Karpas-422 (cell line): Measurements from ENCODE around the gene FTH1. TPM values are rescaled to one million over a fixed set of nuclear protein-coding genes. Genes with fewer than 3 reads are reported as not detected.
A peak's percentile ranks its signal among the peaks of the same experiment; 100 is the strongest.

ENCODE experiments used
- DNase-seq: peaks from one replicate; pipeline ENCODE4 v3.0.0-alpha.2; 2015
- H2AFZ ChIP-seq: fragments of 200-600 bp; sonication (generic); 2 replicates; pipeline ENCODE4 v1.6.1; 2014; ENCODE audit warnings: antibody characterized with exemption, low read length, mixed read lengths
- H3K27ac ChIP-seq: fragments of 200-600 bp; sonication (generic); 2 replicates; pipeline ENCODE4 v1.5.1; 2014; ENCODE audit warnings: mild to moderate bottlenecking, low read length, moderate library complexity
- H3K27me3 ChIP-seq: fragments of 200-600 bp; sonication (generic); 2 replicates; pipeline ENCODE4 v1.6.1; 2014; ENCODE audit warnings: low read length, mixed read lengths
- H3K36me3 ChIP-seq: fragments of 200-600 bp; sonication (generic); 2 replicates; pipeline ENCODE4 v1.6.1; 2014; ENCODE audit warnings: low read length, mixed read lengths; ENCODE audit not compliant: insufficient read depth
- H3K4me1 ChIP-seq: fragments of 200-600 bp; sonication (generic); 2 replicates; pipeline ENCODE4 v1.6.1; 2014; ENCODE audit warnings: mild to moderate bottlenecking, low read length, mixed read lengths
- H3K4me2 ChIP-seq: fragments of 200-600 bp; sonication (generic); 2 replicates; pipeline ENCODE4 v1.6.1; 2014; ENCODE audit warnings: low read length, low read depth, mild to moderate bottlenecking; ENCODE audit not compliant: poor library complexity, severe bottlenecking
- H3K4me3 ChIP-seq: fragments of 200-600 bp; sonication (generic); 2 replicates; pipeline ENCODE4 v1.5.1; 2014; ENCODE audit warnings: mild to moderate bottlenecking, antibody characterized with exemption, low read length, mixed read lengths
- H3K79me2 ChIP-seq: fragments of 200-600 bp; sonication (generic); 2 replicates; pipeline ENCODE4 v1.6.1; 2014; ENCODE audit warnings: mild to moderate bottlenecking, low read length, mixed read lengths
- H3K9ac ChIP-seq: fragments of 200-600 bp; sonication (generic); 2 replicates; pipeline ENCODE4 v1.6.0; 2014; ENCODE audit warnings: low read length
- H3K9me2 ChIP-seq: fragments of 200-600 bp; sonication (generic), shearing (Covaris generic); replicated peaks from 2 replicates; pipeline ENCODE4 v1.6.0; 2014; ENCODE audit warnings: mild to moderate bottlenecking, low read length, moderate library complexity; ENCODE audit not compliant: insufficient read depth
- H3K9me3 ChIP-seq: fragments of 300-700, 200-600 bp; sonication (generic); 2 replicates; pipeline ENCODE4 v1.6.1; 2014; ENCODE audit warnings: low read length, mixed read lengths
- H4K20me1 ChIP-seq: fragments of 200-600 bp; sonication (generic); 2 replicates; pipeline ENCODE4 v1.6.1; 2014; ENCODE audit warnings: mild to moderate bottlenecking, antibody characterized with exemption, low read length, low read depth; ENCODE audit not compliant: insufficient read depth
- total RNA-seq: library from RNA; depleted of rRNA; stranded (reverse); fragments of >200 nt; shearing (Covaris generic); gene quantifications from 2 replicates; pipeline ENCODE4 v1.2.3, GENCODE V29; 2014; ENCODE audit warnings: low replicate concordance

FTH1 gene
- total RNA-seq, 1 experiment from 2014 or later = 392 TPM

DNA sequence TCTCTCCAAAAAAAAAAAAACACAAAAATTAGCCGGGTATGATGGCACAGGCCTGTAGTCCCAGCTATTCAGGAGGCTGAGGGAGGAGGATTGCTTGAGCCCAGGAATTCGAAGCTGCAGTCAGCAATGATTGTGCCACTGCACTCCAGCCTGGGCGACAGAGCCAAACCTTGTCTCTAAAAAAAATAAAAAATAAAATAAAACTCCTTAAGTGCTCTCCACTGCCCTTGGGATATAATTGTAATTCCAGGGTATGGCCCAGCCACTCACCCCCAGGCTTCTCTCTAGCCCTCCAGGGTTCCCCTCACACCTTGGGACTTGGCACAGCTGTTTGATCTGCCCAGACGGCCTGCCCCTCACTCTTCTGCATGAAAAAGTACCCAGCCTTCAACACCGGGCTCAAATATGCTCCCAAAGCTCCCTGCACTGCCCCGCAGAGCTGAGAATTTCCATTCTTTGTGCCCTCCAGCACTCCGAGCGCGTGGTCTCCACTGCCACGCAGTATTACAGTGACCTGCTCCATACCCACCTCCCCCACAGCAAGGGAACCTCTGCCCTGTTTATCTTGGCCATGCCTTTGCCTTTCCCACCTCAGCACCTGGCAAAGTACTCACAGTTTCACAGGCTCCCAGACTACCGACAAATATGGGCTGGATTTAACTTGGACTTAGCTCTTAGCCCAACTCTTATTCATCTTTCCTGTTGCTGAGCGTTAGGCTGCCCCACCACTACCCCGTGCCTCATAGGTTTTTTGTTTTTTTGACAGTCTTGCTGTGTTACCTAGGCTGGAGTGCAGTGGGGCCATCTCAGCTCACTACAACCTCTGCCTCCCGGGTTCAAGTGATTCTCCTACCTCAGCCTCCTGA lies 7.6 kb upstream of the FTH1 start:
- no peaks in the 10 kb centered on the region for H4K20me1 ChIP-seq
- no peak for DNase-seq
- no peaks in the 10 kb centered on the region for H3K9me3 ChIP-seq
- no peaks in the 10 kb centered on the region for H3K9me2 ChIP-seq
- H3K4me3 ChIP-seq = no peak overlapping the region
- no peaks in the 10 kb centered on the region for H3K36me3 ChIP-seq
- no peak overlapping the region for H3K27ac ChIP-seq
- H3K4me1 ChIP-seq = peaks cover 13% of the 10 kb centered on the region
- H3K4me2 ChIP-seq = no peak overlapping the region
- no peak overlapping the region for H2AFZ ChIP-seq
- H3K79me2 ChIP-seq = no peaks in the 10 kb centered on the region
- H3K27me3 ChIP-seq = no peaks in the 10 kb centered on the region
- H3K9ac ChIP-seq = no peak overlapping the region

DNA sequence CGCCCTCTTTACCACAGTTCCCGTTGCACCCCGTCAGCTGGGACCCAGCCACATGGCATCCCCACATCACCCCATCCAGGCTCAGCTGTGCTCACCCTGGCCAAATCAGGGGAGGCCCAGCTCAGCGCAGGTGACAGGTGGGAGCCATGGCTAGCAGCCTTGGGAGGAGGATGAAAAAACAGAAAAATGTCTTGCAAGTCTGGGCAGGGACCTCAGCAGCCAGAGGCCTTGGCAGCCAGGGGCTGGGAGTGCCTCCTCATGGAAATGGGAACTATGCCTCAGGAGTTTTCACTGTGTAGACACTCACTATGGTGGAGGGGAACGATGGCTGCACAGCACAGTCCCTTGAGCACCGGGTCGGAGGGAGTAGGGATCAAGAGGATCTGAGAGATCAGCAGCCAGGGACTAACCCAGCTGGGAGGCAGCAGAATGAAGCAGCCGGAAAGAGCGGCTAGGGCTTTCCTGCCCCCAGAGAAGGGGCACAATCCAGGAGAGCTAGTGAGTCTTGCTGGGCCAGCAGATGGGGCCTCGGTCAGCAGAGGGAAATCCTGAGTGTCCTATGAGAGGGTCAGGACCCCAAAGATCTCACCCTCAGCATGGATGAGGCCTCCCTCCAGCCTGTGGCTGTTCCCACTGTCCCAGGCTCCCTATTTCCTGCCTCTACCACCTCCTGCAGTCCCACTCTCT lies 6.2 kb upstream of the FTH1 start:
- no peak overlapping the region for H2AFZ ChIP-seq
- DNase-seq = no peak

DNA sequence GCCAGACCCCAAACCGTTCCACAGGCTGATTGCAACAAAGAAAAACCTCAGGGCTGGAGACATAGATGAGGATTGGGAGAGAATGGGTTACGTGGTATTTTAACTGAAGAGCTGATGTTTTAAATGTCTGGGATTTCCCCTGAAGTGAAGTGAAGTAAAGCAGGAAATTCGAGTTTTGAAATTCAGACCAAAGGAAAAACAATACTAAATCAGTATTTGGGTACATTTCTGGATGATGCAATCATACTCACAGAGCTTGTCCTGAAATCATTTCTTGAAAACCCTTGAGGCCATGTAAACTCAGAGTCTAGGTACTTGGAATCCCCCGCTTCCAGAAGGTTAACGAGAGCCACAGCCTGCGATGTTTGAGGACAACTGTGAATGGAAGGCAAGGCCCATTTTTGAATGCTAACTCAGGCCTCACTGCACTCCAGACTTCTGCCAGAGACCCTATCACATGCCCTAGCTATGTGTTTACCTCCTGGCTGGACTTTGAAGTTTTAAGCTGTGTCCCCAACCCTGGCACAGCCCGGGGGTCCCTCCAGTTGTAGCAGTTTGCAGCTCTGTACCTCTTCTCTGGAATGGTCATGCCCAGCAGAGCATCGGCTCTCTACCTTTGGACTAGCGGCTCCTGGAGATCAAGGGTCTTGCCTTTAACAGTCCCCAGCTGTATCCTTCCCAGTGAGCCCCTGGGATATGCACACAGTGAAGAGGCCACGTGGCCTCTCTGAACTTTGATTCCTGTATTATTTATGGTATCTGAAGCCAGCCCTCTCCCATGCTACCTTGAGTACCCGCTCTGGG lies 5.4 kb upstream of the FTH1 start:
- Histone ChIP-seq H3K9ac (no peak overlapping the region), H3K27me3 (no peaks in the 10 kb centered on the region), H3K4me3 (no peak overlapping the region), H3K9me3 (no peaks in the 10 kb centered on the region), H3K27ac (no peak overlapping the region), H3K79me2 (no peaks in the 10 kb centered on the region), H3K9me2 (no peaks in the 10 kb centered on the region), H3K36me3 (no peaks in the 10 kb centered on the region), H4K20me1 (no peaks in the 10 kb centered on the region), H3K4me1 (peaks cover 32% of the 10 kb centered on the region), H2AFZ (no peak overlapping the region), H3K4me2 (no peak overlapping the region)
- no peak for DNase-seq

More for the DNA sequence above, 6.2 kb upstream of the FTH1 start:
- H3K9me2 ChIP-seq = no peaks in the 10 kb centered on the region
- H4K20me1 ChIP-seq = no peaks in the 10 kb centered on the region
- no peaks in the 10 kb centered on the region for H3K27me3 ChIP-seq
- no peaks in the 10 kb centered on the region for H3K9me3 ChIP-seq
- no peak overlapping the region for H3K4me3 ChIP-seq
- no peak overlapping the region for H3K9ac ChIP-seq
- no peaks in the 10 kb centered on the region for H3K79me2 ChIP-seq
- H3K4me1 ChIP-seq = peaks cover 24% of the 10 kb centered on the region
- H3K36me3 ChIP-seq = no peaks in the 10 kb centered on the region
- H3K4me2 ChIP-seq = no peak overlapping the region
- H3K27ac ChIP-seq = no peak overlapping the region

DNA sequence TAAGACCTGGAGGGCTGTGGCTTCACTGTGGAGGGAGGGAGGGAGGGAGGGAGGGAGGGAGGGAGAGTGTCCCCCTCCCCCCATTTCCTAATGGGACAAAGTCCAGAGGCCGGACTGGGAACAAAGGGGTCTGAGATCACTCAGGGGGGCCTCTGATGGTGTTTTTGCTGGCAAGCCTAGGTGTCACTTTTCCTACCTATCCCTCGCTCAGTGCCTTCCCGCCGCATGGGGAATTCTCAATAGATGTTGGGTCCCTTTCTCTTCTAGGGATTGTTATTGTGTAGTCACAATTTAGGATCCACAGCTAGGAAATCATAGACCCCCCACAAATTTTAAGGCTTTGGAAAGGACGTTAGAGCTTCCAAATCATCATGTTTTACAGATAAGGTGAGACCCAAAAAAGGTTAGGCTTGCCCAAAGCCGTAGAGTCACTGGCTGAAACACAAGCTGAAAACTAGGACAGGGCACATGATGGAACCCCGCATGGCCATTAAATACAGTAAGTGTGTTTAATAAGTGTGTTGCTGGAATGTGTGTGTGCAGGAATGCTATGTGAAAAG lies 4.8 kb upstream of the FTH1 start:
- Histone ChIP-seq H3K79me2 (no peaks in the 10 kb centered on the region), H3K4me2 (no peak overlapping the region), H2AFZ (no peak overlapping the region), H4K20me1 (no peaks in the 10 kb centered on the region), H3K9me2 (no peaks in the 10 kb centered on the region), H3K4me3 (no peak overlapping the region), H3K27ac (no peak overlapping the region), H3K9ac (no peak overlapping the region), H3K9me3 (no peaks in the 10 kb centered on the region), H3K36me3 (no peaks in the 10 kb centered on the region), H3K27me3 (no peaks in the 10 kb centered on the region), H3K4me1 (peaks cover 33% of the 10 kb centered on the region)
- no peak for DNase-seq

DNA sequence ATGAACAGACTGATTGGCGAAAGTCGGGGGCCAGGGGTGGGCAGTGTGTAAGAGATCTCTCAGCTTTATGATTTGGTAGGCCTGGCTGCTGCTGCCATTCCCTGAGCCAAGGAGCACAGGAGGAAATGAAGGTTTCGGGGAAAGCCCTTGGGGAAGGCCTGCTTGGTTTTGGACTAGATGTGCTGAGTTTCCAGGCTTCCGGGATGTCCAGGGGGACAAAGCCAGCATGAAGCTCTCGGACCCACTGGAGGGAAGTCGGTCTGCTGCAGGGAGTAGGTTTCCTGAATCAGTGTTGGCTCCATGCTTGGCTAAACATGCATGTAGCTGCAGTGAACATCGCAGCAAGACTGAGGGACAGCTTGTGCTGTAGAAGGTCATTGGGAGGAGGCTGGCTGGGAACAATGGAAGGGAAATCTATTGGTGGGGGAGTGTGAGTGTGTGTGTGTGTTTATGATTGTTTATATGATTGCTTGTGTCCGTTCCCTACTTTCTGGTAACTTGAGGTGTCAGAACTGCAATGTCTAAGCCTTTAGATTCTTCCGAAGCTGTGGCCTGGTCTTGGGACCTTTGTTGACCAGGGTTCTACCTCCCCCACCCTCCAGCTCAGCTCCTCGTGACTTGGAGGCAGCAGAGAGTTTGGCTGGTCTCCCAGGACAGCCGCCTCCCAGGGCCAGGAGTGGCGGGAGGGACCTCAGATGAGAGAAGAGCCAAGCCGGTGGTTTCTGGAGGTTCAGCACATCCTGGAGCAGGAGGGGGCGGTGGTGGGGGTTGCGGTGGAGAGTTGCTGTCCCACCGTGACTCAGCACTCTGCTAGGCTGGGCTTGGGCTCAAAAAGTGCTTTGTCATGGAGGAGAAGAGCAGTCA lies 4.0 kb upstream of the FTH1 start:
- peaks cover 34% of the 10 kb centered on the region for H3K4me1 ChIP-seq
- H3K9me3 ChIP-seq = no peaks in the 10 kb centered on the region
- H3K36me3 ChIP-seq = no peaks in the 10 kb centered on the region
- DNase-seq = peak; percentile 63
- H3K9me2 ChIP-seq = no peaks in the 10 kb centered on the region
- H4K20me1 ChIP-seq = peaks cover 5% of the 10 kb centered on the region
- H3K4me2 ChIP-seq = peak overlapping the region; percentile 12
- no peak overlapping the region for H2AFZ ChIP-seq
- peaks cover 5% of the 10 kb centered on the region for H3K79me2 ChIP-seq
- H3K27ac ChIP-seq = no peak overlapping the region
- no peak overlapping the region for H3K4me3 ChIP-seq
- no peaks in the 10 kb centered on the region for H3K27me3 ChIP-seq
- H3K9ac ChIP-seq = no peak overlapping the region

DNA sequence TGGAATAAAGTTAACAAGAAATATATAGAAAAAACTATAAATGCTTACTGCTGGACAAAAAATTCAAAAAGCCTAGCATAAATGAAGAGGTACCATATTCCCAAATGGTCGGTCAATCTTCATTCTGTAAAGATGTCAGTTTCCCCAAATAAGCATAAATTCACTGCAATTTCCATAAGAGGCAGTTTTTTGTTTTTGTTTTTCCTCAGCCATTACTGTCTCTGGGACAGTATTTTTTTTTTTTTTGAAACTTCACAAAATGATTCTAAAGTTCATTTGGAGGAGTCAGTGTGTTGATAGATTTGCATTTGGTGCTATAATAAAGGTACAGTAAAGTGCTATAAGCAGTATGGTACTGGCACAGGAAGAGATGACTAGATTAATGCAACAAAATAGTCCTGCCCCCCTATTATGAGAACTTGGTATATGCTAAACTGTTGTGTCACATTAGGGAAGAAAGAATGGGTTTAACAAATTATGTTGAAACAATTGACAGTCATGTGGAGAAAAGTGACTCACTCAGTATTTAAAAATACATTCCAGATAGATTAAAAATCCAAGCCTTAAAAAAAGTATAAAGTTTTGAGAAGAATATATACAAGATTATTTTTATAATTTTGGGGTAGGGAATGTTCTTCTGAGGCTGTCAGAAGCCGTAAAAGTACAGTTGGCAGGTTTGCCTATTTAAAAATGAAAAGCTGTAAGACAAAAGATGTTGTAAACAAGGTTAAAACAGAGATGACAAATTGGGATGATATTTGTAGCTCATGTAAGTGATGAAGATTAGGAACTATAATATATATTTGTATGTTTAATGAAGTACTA lies 2.6 kb upstream of the FTH1 start:
- peaks cover 6% of the 10 kb centered on the region for H3K36me3 ChIP-seq
- no peaks in the 10 kb centered on the region for H3K9me2 ChIP-seq
- DNase-seq = peak; percentile 51
- no peaks in the 10 kb centered on the region for H3K27me3 ChIP-seq
- H3K9me3 ChIP-seq = no peaks in the 10 kb centered on the region
- H3K4me2 ChIP-seq = no peak overlapping the region
- peaks cover 48% of the 10 kb centered on the region for H3K4me1 ChIP-seq
- peaks cover 10% of the 10 kb centered on the region for H3K79me2 ChIP-seq
- H4K20me1 ChIP-seq = peaks cover 19% of the 10 kb centered on the region
- no peak overlapping the region for H3K4me3 ChIP-seq
- no peak overlapping the region for H2AFZ ChIP-seq
- no peak overlapping the region for H3K9ac ChIP-seq
- H3K27ac ChIP-seq = no peak overlapping the region

DNA sequence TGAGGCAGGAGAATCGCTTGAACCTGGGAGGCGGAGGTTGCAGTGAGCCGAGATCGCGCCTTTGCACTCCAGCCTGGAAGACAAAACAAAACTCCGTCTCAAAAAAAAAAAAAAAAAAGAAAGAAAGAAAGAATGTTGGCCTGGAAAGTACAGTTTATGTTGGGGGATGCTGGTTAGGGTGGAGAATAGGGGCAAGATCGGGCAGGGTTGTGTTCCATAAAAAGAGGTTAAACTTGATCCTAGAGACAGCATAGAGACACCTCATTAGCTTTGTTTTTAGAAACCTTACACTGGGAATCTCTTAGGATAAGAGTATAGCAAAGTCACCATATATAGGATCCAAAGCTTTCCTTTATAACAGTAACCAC lies 1.9 kb upstream of the FTH1 start:
- H3K36me3 ChIP-seq = peaks cover 12% of the 10 kb centered on the region
- no peaks in the 10 kb centered on the region for H3K27me3 ChIP-seq
- no peak overlapping the region for H3K9ac ChIP-seq
- H3K27ac ChIP-seq = no peak overlapping the region
- no peaks in the 10 kb centered on the region for H3K9me2 ChIP-seq
- H3K4me3 ChIP-seq = no peak overlapping the region
- H3K4me2 ChIP-seq = no peak overlapping the region
- no peak overlapping the region for H2AFZ ChIP-seq
- no peaks in the 10 kb centered on the region for H3K9me3 ChIP-seq
- peaks cover 10% of the 10 kb centered on the region for H3K79me2 ChIP-seq
- H3K4me1 ChIP-seq = peaks cover 55% of the 10 kb centered on the region
- DNase-seq = no peak
- H4K20me1 ChIP-seq = peaks cover 22% of the 10 kb centered on the region
